HG03196 (cell line): ENCODE results near the gene CILP2.

Source experiments
- ATAC-seq: cut with Tn5 transposase; IDR thresholded peaks from one replicate; pipeline ENCODE4 v1.9.1; 2021; ENCODE audit not compliant: unreplicated experiment

The CILP2 gene

DNA sequence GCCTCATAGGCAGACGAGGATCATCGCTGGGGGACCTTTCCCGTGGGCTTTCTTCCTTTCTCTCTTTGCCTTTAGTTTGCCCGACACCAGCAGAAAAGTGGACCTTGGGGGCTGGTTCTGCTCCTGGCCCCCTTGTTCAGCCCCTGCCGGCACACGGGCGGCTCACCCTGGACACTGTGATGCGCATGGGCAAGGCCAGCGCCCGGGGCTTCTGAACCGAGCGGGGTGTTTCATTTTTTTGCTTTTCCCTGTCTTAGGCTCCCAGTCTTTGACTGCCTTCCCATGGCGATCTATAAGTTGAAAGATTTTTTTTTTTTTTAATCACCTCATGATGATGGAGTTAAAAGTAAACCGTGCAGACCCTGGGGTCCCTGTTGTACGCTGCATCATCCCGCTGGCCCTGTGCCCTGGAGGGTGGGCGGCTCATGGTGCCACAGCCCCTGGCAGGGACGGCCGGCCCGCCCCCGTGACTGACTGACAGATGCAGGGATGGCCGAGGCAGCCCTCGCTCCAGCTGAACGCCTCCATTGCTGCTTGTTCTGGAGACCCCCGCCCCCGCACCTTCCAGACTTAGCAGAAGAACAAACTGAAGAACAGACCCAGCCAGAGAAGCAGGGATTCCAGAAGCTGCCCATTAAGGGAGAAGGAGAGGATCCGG, 32.3 kb upstream of the CILP2 start:
- no peak for ATAC-seq

DNA sequence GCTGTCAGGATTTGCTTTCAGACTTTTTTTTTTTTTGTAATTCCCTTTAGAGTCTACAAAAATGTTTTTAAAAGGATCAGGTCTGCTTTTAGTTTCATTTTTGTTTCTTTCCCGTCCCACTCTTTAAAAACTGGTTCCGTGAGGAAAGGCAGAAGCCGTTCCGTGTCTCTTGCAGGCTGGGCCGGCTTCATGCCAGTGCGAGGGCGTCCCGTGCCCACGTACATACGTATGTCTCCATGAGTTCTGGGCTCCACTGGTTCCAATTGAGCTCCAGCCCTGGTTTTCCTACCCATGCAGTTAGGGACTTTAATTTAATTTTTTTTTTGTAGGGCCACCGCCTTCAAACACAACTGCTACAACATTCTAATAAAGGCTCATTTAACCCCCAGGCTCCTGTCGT, 31.5 kb upstream of the CILP2 start:
- no peak for ATAC-seq

DNA sequence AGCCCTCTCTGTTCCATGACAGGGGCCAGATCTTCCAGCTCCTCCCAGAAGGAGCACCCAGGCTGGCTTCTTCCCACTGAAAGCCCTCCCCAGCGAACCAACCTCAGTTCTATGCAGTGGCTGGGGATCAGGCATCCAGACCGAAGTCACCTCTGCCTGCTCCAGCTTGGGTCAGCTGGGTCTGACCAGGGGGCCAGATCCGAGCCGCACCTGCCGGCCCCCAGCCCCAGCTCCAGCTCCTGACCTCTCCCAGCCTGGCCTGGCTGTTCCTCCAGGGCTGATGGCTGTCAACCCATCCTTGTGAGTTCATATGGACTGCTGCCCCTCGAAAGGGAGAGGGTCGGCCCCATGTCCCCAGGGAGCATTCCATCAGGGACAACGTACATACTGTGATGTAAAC, 30.7 kb upstream of the CILP2 start:
- no peak for ATAC-seq

DNA sequence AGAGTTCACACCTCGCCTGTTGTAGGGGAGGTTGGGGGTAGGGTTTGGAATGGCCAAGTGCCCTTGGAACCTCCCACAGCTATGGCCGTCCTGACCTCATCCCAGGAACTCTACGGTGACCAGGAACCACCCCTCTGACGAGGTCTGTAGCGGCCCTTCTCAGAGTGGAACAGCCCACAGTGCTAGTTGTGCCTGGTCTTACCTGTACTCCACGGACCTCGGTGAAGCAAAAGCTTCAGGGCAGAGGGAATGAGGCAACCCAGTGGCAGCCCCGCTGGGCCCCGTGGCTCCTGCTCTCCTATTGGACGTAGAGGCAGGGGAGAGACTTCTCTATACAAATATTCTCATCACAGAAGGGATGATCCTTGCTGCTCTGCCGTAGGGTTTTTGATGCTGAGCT, 29.8 kb upstream of the CILP2 start:
- ATAC-seq: no peak

DNA sequence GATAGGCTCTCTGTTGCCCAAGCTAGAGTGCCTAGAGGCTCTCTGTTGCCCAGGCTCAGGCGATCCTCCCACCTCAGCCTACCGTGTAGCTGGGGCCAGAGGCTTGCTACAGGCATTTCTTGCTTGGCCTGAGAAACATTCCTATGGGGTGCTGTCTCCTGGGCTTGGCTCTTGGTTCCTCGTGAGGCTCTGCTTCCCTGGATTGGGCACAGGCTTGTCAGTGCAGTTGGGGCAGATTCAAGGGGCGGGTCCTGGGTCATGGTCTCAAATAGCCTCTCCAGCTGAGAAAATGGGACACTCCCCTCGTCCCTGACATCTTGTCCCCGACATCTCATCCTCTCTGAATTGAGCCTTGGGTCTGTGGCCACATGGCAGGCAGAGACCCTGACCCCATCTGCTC, 27.6 kb upstream of the CILP2 start:
- no peak for ATAC-seq

DNA sequence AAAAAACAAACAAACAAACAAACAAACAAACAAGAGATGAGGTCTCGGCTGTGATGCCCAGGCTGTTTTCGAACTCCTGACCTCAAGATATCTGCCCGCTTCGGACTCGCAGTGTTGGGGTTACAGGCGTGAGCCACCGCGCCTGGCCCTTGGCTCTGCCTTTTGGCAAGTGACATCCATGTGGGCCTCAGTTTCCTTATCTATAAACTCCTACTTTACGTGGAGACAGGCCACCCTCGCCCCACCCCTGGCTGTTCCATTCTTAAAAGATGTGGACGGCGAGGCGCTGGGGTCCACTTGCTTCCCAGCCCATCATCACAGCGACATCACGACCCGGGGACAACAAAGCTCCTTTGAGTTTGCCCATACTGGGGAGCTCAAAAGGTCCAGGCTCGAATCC, 24.4 kb upstream of the CILP2 start:
- no peak for ATAC-seq

DNA sequence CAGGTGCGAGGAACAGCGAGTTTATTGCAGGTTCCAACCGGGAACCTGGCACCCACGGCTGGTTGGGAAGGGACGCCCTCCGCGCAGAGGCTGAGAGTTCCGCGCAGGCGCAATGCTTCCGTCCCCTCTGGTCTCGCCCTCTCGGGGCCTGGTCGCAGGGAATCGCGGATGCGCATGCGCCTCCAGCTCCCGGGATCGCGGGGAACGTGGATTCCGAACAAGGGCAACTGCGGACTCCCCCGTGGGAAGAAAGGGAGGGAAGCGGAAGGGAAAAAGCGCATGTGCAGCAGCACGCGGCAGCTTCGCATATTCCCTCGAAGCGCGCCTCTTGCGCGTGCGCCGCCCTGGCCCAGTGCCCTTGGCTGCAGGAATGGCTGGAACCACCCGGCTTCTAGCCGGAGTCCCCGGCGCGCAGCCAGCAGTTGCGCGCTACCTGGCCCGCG, 23.8 kb upstream of the CILP2 start:
- ATAC-seq: no peak

DNA sequence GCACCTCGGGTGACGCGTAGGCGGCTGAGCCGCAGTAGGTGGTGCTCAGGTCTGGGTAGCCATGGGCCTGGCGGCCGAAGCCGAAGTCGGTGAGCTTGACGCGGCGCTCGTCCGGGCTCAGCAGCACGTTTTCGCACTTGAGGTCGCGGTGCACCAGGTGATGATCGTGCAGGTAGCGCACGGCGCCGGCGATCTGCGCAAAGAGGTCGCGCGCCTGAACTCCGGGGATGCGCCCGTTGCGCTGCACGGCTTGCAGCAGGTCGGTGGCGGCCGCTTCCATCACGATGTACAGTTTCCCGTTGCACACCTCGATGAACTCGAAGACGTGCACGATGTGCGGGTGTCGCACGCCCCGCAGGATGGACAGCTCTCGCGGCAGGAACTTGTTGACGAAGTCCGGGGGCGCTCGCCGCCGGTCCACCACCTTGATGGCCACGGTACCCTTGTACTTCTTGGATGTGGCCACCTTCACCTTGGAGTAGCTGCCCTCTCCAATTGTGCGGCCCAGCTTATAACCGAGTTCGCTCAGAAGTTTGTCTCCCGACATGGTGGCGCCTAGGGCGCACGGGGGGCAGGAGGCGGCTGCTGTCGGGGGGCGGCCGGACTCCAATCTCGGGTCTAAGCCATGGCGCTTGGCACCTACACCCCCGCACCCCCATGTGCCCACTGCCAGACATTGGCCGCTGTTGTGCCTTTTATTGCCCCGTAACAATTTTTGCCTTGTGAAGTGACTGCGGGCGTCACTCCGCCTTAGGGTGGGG, 23.0 kb upstream of the CILP2 start, which contains the start of gene TSSK6:
TSS of gene TSSK6 (minus strand) at position 668 of the 761 bp plus-strand sequence. CDS start at position 547, 121 bp downstream.
- ATAC-seq: no peak

DNA sequence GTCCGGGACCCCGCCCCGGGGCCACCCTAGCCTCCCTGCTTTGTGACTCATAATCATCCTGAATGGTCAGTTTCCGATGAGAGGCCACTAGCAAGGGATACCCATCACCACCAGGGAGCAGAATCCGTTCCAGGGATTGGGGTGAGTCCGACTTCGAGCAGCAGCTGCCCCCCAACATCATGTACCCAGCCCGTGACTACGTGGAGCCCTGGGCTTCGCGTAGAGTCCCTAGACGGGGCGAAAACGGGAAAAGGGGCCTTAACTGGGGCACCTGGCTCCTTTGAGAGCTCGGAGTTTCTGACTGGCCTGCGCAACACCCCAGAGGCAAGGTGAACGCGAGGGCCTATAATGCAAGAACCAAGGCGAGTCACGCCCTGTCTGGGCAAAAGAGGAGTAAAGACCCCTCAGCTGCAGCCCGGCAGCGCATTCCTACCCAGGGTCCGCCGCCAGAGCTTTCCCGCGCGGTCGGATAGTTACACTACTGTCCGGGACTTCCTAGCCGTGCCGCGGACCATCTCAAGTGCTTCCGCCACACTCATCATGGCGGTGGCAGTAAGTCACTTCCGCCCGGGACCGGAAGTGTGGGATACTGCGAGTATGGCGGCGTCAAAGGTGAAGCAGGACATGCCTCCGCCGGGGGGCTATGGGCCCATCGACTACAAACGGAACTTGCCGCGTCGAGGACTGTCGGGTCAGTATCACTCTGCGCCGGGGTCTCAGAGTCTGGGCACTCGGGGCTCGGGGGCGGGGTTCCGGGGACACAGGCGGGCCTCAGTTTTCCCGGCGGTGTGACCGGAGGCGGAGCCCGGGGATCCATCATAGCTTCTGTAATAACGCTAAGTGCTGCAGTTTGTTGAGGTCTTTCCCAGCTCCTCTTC, 22.2 kb upstream of the CILP2 start, which contains the start of gene NDUFA13:
TSS of gene NDUFA13 (plus strand) at position 584 of the 878 bp plus-strand sequence. CDS start at position 598, 14 bp downstream.
- peak; percentile 90 for ATAC-seq

DNA sequence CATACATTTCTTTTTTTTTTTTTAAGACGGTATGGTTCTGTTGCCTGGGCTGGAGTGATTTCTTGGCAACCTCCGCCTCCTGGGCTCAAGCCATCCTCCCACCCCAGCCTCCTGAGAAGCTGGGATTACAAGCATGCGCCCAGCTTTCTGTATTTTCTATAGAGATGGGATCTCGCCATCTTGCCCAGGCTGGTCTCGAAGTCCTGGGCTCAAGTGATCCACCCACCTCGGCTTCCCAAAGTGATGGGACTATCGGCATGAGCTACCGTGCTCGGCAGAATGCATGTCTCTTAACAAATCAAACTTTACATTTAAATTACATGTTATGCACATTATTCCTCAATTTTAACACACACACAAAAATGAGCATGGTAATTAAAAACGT, 20.8 kb upstream of the CILP2 start:
- no peak for ATAC-seq

DNA sequence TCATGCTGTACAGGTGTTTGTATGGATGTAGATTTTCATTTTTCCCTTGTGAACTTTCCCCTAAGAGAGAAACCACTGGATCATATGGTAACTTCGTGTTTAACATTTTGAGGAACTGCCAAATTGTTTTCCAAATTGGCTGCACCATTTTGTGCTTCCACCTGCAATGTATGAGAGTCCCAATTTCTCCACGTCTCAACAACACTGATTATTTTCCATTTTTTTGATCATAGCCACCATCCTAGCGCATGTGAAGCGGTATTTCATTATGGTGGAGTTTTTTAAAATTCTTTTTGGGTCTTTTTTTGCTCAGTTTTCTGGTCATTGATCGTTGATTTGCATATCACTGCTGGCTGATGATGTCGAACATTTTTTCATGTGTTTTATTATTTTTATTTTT, 17.1 kb upstream of the CILP2 start:
- ATAC-seq: no peak

DNA sequence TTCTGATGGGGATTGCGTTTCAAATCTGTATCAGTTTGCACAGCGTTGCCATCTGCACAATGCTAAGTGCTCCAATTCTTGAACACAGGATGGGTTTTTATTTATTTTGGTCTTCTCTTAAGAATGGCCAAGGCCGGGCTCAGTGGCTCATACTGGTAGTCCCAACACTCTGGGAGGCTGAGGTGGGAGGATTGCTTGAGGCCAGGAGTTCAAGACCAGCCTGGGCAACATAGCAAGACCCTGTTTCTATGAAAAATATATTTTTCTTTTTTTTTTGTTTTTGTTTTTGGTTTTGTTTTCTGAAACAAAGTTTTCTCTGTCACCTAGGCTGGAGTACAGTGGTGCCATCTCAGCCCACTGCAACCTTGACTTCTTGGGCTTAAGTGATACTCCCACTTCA, 14.9 kb upstream of the CILP2 start:
- ATAC-seq: no peak

DNA sequence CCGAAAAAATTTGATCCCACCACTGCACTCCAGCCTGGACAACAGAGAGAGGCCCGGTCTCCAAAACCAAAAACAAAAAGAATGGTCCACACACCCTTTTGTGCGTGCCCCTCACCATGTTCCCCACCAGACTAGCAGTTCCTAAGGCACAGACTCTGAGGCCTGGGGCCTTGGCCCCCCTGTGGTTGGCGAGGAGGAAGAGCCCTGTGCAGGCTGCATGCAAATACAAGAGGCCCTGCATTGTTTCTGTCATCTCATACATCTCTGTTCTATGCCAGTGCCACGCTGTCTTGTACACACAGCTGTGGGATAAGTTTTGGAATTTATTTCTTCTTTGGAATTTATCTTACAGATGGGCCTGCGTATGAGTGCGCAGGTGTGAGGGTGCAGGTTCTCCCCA, 14.0 kb upstream of the CILP2 start:
- no peak for ATAC-seq

DNA sequence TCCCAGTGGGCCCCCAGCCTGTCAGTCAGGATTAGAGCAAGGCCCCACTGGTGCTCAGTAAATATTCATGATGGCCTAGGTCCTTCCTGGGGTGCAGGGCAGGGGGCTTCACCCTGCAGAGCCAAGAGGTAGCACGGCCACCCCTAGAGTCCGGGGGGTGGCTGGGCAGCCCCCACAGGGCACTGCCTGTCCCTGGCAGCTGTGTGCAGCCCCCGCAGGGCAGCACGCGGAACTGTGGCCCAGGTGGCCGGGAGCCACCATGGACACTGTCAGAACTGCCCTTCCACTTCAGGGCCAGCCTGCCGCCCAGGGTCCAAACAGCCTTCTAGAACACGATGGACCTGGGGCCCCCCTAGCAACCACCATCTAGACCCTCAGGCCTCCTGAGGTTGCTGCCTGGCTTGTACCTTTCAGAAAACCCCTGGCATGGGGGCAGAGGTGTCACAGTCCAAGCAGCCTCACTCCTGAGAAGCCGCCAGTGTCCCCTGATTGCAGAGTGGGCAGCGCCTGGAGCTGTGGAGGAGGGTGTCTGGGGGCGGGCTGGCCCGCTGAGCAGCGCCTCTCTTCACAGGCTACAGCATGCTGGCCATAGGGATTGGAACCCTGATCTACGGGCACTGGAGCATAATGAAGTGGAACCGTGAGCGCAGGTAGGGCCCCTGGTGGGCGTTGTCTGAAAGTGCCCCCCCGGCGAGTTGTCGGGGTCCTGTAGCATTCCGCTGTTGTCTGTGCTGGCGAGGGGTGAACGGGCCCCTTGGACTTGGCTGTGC, 12.3 kb upstream of the CILP2 start:
- ATAC-seq: no peak

DNA sequence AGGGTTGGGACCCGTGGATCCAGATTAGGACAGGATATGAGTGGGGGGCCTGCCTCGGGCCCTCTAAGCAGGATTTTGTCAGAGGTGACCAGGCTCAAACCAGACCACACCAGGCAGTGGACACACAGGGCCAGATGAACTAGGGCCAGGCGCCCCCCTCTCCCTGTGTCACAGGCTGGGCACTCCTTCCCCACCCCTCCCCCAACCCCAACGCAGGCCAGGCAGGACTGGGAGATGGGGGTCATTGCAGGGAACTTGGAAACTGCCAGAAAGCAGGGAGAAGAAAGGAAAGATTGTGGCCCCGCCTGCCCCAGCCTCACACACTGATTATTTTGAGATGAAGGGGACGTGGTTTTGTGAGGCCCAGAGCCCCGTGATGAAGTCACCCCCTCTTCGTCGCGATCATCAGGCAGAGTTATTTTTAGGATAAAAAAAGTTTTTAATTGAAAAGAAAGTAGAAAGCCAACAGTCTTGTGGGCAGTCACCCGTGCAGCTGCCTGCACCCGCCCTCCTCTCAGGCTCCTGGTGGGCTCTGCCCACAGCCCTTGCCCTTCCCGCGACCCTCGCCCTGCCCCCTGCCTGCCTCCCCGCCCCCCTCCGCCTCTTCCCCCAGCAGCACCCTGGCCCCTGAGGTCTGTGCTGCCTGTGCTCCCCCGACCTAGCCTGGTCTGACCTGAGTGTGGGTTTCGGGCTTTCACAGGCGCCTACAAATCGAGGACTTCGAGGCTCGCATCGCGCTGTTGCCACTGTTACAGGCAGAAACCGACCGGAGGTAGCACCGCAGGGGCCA, 11.3 kb upstream of the CILP2 start:
- ATAC-seq: no peak

DNA sequence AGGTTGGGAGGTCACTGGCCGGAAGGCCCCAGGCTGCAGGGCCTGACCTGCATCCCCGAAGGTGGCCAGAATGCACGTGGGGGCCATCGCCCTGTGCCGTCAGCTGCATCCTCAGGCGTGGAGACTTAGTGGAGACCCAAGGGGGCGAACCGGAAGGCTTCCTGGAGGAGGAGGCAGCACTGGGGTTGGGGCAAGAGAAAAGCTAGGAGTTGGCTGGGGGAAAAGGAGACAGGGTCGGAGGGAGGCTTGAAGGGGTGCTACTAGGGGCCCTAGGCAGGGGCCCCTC, 10.8 kb upstream of the CILP2 start:
- ATAC-seq: no peak

DNA sequence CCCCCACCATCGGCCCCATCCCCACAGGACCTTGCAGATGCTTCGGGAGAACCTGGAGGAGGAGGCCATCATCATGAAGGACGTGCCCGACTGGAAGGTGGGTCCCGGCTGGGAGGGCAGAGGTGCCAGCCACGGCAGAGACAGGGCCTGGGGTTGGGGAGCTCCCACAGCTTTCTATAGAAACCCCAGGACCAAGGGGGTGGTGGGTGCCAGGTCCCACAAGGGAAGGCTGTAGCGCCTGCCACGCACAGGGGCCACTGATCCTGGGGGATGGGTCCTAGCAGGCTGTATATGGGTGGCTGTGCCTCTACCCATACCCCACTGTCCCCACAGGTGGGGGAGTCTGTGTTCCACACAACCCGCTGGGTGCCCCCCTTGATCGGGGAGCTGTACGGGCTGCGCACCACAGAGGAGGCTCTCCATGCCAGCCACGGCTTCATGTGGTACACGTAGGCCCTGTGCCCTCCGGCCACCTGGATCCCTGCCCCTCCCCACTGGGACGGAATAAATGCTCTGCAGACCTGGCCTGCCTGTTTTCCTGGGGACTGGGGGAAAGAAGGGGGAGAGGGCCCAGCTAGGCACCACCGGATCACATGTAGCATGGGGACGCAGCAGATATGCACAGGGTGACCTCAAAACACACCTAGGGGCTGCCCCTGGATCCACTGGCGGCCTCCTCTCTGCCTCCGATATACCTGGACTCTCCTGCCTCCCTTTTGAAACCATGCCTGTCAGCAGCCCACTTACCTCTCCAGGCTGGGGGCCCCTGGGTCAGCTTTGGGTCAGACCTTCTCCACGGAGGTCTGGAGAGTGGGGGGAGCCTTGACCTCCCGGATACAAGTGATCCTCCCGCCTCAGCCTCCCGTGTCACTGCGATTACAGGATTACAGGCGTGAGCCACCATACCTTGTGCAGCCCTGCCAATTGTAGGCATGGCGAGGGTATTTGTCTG, 10.1 kb upstream of the CILP2 start:
- ATAC-seq: no peak

DNA sequence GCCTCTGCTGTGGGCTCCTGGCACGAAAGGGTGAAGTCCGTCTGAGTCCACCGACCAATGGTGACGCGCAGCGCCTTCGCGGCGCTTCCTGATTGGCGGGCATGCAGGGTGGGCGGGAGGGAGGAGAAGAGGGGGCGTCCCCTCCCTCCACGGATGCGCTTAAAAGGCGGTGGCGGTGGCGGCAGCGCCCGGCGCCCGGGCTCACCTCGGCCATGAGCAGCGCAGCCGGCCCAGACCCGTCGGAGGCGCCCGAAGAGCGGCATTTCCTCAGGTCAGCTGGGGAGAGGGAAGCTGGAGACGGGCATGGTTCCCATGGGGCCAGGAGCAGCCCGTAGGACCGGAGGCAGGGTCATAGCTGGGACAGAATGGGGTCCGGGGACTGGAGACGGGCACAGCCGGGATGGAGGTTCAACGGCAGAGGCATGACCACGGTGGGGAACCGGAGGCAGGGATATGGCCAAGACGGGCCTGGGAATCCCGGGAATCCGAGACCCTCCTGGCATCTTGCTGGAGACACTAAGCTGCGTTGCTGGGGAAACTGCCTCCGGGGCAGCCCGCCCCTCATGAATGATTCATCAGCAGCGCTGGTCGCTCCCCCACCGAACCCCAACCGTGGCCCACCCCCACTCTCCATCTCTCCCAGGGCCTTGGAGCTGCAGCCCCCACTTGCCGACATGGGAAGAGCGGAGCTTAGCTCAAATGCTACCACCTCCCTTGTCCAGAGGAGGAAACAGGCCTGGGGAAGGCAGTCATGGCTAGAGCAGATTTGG, 9.2 kb upstream of the CILP2 start, which contains the start of gene YJEFN3:
TSS of gene YJEFN3 (plus strand) at position 191 of the 770 bp plus-strand sequence. CDS start at position 213, 22 bp downstream.
- no peak for ATAC-seq
